Measurements from ENCODE around the gene MMGT1.

GRCh38 chrX:135977611-135978010 lies 3.8 kb upstream of the MMGT1 start:
- TF ChIP-seq CTCF (IDR thresholded peaks at IDR 0.05; ENCODE audit: low read depth, low read length, poor library complexity, severe bottlenecking) (no peak), EZH2phosphoT487 (IDR thresholded peaks at IDR 0.05; ENCODE audit: borderline replicate concordance, low read length) (no peak)
